H1 (cell line): ENCODE data around the gene PSG3. TPM values are rescaled to one million over a fixed set of nuclear protein-coding genes. Genes with fewer than 3 reads are reported as not detected.

Experiments used
- CHD2 ChIP-seq: IDR thresholded peaks from 2 replicates; pipeline ENCODE4 v1.6.1; 2012; ENCODE audit warnings: low read length, improper control_type of control experiment
- CHD7 ChIP-seq: fragments of 300-600 bp; sonication (generic); IDR thresholded peaks from 2 replicates; pipeline ENCODE4 v1.7.1; 2012; ENCODE audit warnings: low read length, moderate library complexity, mild to moderate bottlenecking, inconsistent platforms; ENCODE audit not compliant: insufficient replicate concordance
- CTCF ChIP-seq, 3 experiments: IDR thresholded peaks; 1 replicate in 2 of 3; 2 replicates in 1 of 3; pipeline versions ENCODE4 v1.5.1 to v1.6.1; 2011; ENCODE audit warnings: low read length in 3 of 3, mild to moderate bottlenecking in 3 of 3, inconsistent platforms in 2 of 3, low read depth in 1 of 3, moderate library complexity in 1 of 3; ENCODE audit not compliant: insufficient read depth in 1 of 3; ENCODE audit errors: control extremely low read depth in 1 of 3
- KDM1A ChIP-seq: fragments of 200-600, 300-600 bp; sonication (generic); IDR thresholded peaks from 2 replicates; pipeline ENCODE4 v1.7.1; 2016; ENCODE audit warnings: mild to moderate bottlenecking, low read length, borderline replicate concordance
- KDM5A ChIP-seq: fragments of 200-600 bp; IDR thresholded peaks from 2 replicates; pipeline ENCODE4 v1.7.1; 2012; ENCODE audit warnings: mild to moderate bottlenecking, low read length, inconsistent platforms, mixed read lengths
- polyA plus RNA-seq, 7 experiments: library from polyadenylated mRNA; depleted of rRNA in 3 of 7; stranded (reverse) in 5 of 7; unstranded in 2 of 7; fragments of >200 nt in 5 of 7; fragments of 200-250 nt in 2 of 7; gene quantifications; 1 replicate in 5 of 7; 2 replicates in 1 of 7; 4 replicates in 1 of 7; pipeline versions ENCODE4 v1.2.1 to v1.2.3, GENCODE V29; 2011 to 2013; ENCODE audit warnings: missing spikeins in 2 of 7, mixed read lengths in 2 of 7
- total RNA-seq: library from RNA; stranded (reverse); fragmentation: NEBNext Ultra II Directional; extraction: Animal tissue kit (Norgen Biotek cat#: 25700); gene quantifications from 2 replicates; pipeline ENCODE4 v1.2.1, GENCODE V29; 2021
- TF ChIP-seq, protein P1 (sequence below): IDR thresholded peaks from 2 replicates; pipeline ENCODE4 v1.6.1; 2011; ENCODE audit warnings: low read depth, mild to moderate bottlenecking, low read length; ENCODE audit not compliant: insufficient read depth

PSG3 gene
- total and polyA plus RNA-seq, 2 of the 8 experiments (the other 6 are each of a cell fraction or from before 2014, with no cell fraction given) = not detected

- TF ChIP-seq CTCF (IDR thresholded peaks at IDR 0.05; ENCODE audit: control extremely low read depth in 1 of 3, insufficient read depth in 1 of 3, low read depth in 1 of 3, low read length in 3 of 3) = peak; percentile 14 to 43 (median 32)
- TF ChIP-seq KDM1A = no peak
- TF ChIP-seq CHD2 = no peak
- TF ChIP-seq KDM5A = no peak
- TF ChIP-seq, protein P1, sequence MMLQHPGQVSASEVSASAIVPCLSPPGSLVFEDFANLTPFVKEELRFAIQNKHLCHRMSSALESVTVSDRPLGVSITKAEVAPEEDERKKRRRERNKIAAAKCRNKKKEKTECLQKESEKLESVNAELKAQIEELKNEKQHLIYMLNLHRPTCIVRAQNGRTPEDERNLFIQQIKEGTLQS = no peak
- no peak for TF ChIP-seq CHD7
Measured at GRCh38 chr19:42693760-42694350, 46.4 kb downstream of the PSG3 start (continued).
